Testis (tissue), 3 donors: ENCODE measurements around the gene GATB. TPM values are rescaled to one million over a fixed set of nuclear protein-coding genes. Genes with fewer than 3 reads are reported as not detected.

Experiments used
- DNase-seq: peaks from one replicate; pipeline ENCODE4 v3.0.0-alpha.2; 2019
- H3K27ac ChIP-seq, 2 donors: fragments of 200-600 bp; sonication (generic); one replicate each; pipeline ENCODE4 v1.5.1; 2019
- H3K27me3 ChIP-seq: fragments of 200-600 bp; sonication (generic); one replicate; pipeline ENCODE4 v1.5.1; 2019
- H3K36me3 ChIP-seq: fragments of 200-600 bp; sonication (generic); one replicate; pipeline ENCODE4 v1.5.1; 2017; ENCODE audit warnings: low read depth; ENCODE audit errors: missing control alignments
- H3K4me1 ChIP-seq: fragments of 200-600 bp; sonication (generic); one replicate; pipeline ENCODE4 v1.5.1; 2019
- H3K4me3 ChIP-seq, 2 donors: fragments of 200-600 bp; sonication (generic); one replicate each; pipeline ENCODE4 v1.5.1; 2017 to 2019
- H3K9me3 ChIP-seq: fragments of 200-600 bp; sonication (generic); one replicate; pipeline ENCODE4 v1.5.1; 2017
- POLR2A ChIP-seq: fragments of 450-650 bp; IDR thresholded peaks from one replicate; pipeline ENCODE4 v1.6.1; 2017; ENCODE audit warnings: antibody characterized with exemption, mild to moderate bottlenecking, moderate library complexity
- WGBS, 2 donors: methylation state at CpG; one replicate each; pipeline ENCODE4 v1.1.5; 2018; 5-methylcytosine and 5-hydroxymethylcytosine counted together
- intact Hi-C: fragments of 100-400 bp; cut with DNase I; formaldehyde crosslinking; loops from one replicate; pipeline ENCODE4 v1.15.1; 2023; ENCODE audit warnings: low total_unique reads
- polyA plus RNA-seq: library from polyadenylated mRNA; stranded (reverse); fragments of 350-450 nt; fragmentation: Illumina TruSeq; extraction: RNeasy Lipid Tissue Mini Kit (QIAGEN cat#74804); gene quantifications from one replicate; pipeline ENCODE4 v1.2.3, GENCODE V29; 2014; ENCODE audit warnings: low read depth, low replicate concordance; ENCODE audit not compliant: insufficient read depth
- total RNA-seq, 2 donors: library from RNA; depleted of rRNA; stranded (reverse); fragments of >200 nt; gene quantifications; one replicate each; pipeline ENCODE4 v1.2.3, GENCODE V29; 2016
- TF ChIP-seq, protein P1 (sequence below), 3 experiments: fragments of 450-650 bp in 2 of 3; fragments of 200-600 bp in 1 of 3; sonication (generic) in 1 of 3; IDR thresholded peaks; one replicate each; pipeline ENCODE4 v1.5.1; 2016 to 2019; ENCODE audit warnings: antibody characterized with exemption in 3 of 3, mild to moderate bottlenecking in 2 of 3, moderate library complexity in 1 of 3

GATB gene
- total and polyA plus RNA-seq, 3 donors from 2014 or later: 21.9 to 49.4 (median 44.7) TPM

DNA sequence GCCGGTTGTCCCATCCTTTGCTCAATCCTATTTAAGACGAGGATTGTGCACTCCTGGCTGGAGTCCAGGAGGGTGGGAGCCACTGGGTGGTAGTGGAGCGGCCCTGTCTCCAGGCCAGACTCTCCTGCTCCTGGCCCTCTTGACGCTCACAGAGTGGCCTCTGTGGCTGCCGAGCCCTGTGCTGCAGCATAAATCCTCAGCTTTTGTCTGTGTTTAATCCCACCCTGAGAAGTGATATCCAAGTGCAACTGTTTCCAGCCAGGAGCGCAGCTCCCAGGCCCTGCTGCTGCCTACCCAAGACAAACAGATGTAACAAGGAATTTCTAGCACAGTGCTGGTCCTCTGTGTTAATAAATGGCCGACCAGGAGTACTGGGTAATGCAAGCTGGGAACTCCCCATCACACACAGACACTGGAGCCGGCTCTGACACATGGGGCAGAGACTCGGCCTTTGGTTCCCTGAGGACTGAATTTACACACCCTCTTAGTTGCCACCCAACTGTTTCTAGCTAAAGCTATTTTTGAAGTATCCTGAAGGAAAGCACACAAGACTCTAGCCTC, 85.3 kb downstream of the GATB start:
- H3K4me1 ChIP-seq: no peaks in the 10 kb centered on the region
- DNase-seq: no peak
- no peaks in the 10 kb centered on the region for H3K36me3 ChIP-seq
- H3K9me3 ChIP-seq: no peaks in the 10 kb centered on the region
- H3K27me3 ChIP-seq: no peaks in the 10 kb centered on the region
- no peak overlapping the region for H3K4me3 ChIP-seq
- H3K27ac ChIP-seq: peak overlapping the region in 1 of 2 donors; percentile 43
- intact Hi-C loops: no loop called here
- 59 to 60% methylated on average over 6 to 9 of the region's 9 CpGs for WGBS, 2 donors
- TF ChIP-seq POLR2A: no peak
- TF ChIP-seq, protein P1, sequence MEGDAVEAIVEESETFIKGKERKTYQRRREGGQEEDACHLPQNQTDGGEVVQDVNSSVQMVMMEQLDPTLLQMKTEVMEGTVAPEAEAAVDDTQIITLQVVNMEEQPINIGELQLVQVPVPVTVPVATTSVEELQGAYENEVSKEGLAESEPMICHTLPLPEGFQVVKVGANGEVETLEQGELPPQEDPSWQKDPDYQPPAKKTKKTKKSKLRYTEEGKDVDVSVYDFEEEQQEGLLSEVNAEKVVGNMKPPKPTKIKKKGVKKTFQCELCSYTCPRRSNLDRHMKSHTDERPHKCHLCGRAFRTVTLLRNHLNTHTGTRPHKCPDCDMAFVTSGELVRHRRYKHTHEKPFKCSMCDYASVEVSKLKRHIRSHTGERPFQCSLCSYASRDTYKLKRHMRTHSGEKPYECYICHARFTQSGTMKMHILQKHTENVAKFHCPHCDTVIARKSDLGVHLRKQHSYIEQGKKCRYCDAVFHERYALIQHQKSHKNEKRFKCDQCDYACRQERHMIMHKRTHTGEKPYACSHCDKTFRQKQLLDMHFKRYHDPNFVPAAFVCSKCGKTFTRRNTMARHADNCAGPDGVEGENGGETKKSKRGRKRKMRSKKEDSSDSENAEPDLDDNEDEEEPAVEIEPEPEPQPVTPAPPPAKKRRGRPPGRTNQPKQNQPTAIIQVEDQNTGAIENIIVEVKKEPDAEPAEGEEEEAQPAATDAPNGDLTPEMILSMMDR (IDR thresholded peaks at IDR 0.05): no peak

DNA sequence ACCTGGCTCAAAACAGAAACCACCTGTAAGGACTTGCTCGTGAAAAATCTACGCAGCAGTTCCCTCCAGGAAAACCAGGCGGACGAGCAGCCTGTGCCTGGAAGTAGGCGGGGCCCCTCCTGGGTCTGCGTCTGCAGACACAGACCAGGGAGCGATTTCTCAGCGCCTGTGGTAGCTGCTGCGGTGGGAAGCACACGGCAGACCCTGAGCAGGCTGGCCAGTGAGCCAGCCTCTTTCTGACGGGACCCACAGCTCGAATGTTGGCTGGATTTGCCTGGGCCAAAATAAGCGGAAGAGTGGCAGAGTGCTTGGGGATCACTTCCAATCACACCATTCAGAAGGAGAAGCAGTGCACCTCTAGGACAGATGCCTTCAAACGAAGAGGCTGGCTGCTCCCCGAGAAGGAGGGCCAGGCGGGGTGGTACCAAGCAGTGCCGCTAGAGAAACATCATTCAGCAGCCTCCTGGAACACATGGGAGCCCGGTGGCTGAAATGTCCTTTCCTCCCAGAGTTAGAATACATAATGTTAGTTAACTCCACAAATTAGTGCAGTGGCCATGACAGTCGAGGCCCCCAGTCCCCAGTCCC, 85.9 kb downstream of the GATB start:
- peak overlapping the region in 1 of 2 donors; percentile 43 for H3K27ac ChIP-seq
- WGBS, 2 donors: 51 to 65% methylated on average over 17 to 19 of the region's 19 CpGs
- H3K36me3 ChIP-seq: no peaks in the 10 kb centered on the region
- peak overlapping the region in 1 of 2 donors; percentile 21 for H3K4me3 ChIP-seq
- DNase-seq: peak; percentile 69
- no peaks in the 10 kb centered on the region for H3K27me3 ChIP-seq
- no peaks in the 10 kb centered on the region for H3K9me3 ChIP-seq
- no peaks in the 10 kb centered on the region for H3K4me1 ChIP-seq
- intact Hi-C loops: no loop called here
- no peak for TF ChIP-seq POLR2A
- TF ChIP-seq, protein P1 (IDR thresholded peaks at IDR 0.05): no peak

DNA sequence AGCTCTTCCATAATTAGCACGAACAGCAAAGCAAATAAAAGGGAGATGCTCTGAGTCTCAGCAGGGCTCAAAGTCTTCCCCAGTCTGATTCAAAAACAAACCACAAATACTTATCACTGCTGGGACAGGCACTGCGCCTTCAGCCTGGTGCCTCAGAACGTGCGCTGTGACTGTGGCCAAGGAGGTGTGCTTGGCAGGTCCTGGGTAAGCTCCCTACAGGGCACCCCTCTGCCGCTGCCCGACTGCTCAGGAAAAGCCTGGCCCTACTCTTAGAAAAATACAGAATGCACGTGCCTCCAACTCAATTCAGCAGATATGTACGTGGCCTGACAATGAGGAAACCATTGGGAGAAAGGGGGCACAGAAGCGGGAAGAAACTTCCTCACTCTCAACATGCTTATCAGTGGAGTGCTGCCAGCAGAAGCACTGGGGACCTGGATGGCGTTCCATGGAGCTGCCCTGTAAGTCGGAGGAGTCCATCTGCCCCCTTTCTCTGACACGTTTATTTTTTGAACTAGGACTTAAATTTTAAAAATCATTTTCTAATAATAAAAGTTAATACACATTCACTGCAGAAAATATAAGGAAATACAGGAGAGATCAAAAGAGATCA, 86.8 kb downstream of the GATB start:
- intact Hi-C loops: no loop called here
- no peak overlapping the region for H3K4me3 ChIP-seq
- 72 to 76% methylated on average over 12 of the region's 12 CpGs for WGBS, 2 donors

DNA sequence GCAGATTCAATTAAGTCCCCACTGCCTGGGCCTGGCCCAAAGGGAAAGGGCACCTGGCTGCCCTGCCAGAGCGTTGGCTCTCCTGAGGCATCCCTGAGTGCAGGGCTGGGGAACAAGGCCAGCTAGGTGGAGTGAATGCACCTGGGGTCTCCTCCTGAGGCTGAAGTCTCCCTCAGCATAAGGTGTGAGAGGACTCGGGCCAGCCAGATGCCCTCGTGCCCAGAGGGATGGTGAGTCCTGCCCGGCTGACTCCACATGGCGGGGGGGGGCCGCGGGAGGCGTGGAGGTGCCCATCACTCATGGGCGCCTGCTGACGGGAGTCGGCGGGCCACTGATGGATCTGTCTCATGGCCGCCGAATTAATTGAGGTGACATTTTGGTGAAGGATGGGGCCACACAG, 87.8 kb downstream of the GATB start:
- DNase-seq: no peak
- intact Hi-C loops: no loop called here
- Histone ChIP-seq H3K4me3 (no peak overlapping the region), H3K27me3 (no peaks in the 10 kb centered on the region), H3K36me3 (no peaks in the 10 kb centered on the region), H3K27ac (no peak overlapping the region), H3K9me3 (no peaks in the 10 kb centered on the region), H3K4me1 (no peaks in the 10 kb centered on the region)
- whole genome bisulfite sequencing, 2 donors: 96% methylated on average over 10 to 13 of the region's 14 CpGs
- TF ChIP-seq POLR2A: no peak
- TF ChIP-seq, protein P1 (IDR thresholded peaks at IDR 0.05): no peak

More for the DNA sequence above, 86.8 kb downstream of the GATB start:
- DNase-seq: no peak
- H3K27ac ChIP-seq: no peak overlapping the region
- no peaks in the 10 kb centered on the region for H3K4me1 ChIP-seq
- H3K9me3 ChIP-seq: no peaks in the 10 kb centered on the region
- no peaks in the 10 kb centered on the region for H3K27me3 ChIP-seq
- H3K36me3 ChIP-seq: no peaks in the 10 kb centered on the region
- TF ChIP-seq, protein P1 (IDR thresholded peaks at IDR 0.05): no peak
- no peak for TF ChIP-seq POLR2A
